Fibroblast of skin of right biceps (primary cell): ENCODE data around the gene BCAR3.

Experiments used
- DNase-seq: peaks from one replicate; pipeline ENCODE4 v3.0.0-alpha.2; 2013

Gene BCAR3

DNA sequence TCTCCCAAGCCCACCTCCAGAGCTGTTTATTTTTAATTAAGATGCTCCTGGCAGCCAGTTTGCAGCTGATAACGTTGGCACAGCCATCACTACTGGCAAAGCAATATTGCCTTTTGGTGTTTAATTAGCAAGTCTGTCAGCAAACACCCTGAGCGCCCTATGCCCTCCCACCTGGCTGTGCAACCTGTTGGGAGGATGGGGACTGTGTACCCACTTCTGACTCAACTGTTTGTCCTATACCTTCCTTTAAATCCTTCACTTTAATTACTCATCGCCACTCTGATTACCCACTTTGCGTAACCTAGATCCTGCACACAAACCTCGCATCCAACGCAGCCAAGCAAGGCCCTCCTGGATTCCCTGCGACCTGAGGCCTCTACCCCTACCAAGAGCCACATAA lies 67.1 kb downstream of the BCAR3 start:
- no peak for DNase-seq

- no peak for DNase-seq
Observed at GRCh38 chr1:93613898-93614297, 67.7 kb downstream of the BCAR3 start.

- DNase-seq, result no peak
Observed at GRCh38 chr1:93612510-93612909, 69.1 kb downstream of the BCAR3 start.

- DNase-seq, result no peak
Observed at GRCh38 chr1:93611668-93612067, 70.0 kb downstream of the BCAR3 start.

DNA sequence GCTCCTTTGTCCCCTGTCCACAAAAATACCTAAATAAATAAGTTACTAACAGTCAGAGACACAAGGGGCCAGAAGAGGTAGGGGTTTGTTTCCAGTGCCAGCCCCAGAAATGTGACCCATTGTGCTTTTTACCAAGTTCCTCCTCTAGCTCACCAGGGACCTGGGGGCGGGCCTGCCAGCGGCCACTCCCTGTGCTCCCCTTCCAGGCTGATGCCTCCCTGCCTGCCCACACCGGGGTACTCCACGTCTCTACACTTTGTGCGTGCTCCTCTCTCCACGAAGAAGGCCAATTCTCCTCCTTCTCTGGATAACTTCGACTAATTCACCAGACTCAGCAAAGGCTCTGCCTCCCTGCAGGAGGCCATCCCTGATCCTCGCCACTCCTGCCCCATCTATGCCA lies 72.1 kb downstream of the BCAR3 start:
- no peak for DNase-seq

GRCh38 chr1:93608187-93609109 lies 73.2 kb downstream of the BCAR3 start:
- DNase-seq, result peak; percentile 88

GRCh38 chr1:93607814-93608186 lies 73.8 kb downstream of the BCAR3 start:
- peak; percentile 79 for DNase-seq

- DNase-seq, result peak; percentile 94
Observed at GRCh38 chr1:93605812-93606512, 75.7 kb downstream of the BCAR3 start.

DNA sequence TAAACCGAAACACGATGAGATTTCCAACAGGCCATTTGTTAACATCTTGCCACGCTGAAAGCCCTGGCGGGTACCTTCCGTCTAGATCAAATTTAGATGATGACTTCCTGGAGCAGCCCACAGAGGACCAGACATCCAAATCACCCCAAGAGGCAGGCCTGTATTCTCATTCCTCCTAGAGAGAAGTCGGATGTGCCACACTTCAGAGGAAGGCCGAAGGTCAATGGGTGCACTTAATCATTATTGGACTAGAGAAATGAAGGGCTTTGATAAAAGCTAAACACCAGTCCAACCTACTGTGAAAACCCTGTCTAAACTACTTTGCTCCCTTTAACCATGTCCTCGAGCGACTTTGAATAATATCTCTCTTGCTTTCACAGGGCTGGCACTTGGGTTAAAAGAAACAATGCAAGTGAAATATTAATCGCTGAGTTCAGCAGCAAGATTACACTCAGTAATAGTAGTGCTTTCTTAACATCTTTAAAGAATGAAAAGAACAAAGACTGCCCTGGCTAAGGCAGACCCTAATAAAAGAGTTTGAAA lies 76.5 kb downstream of the BCAR3 start:
- no peak for DNase-seq

- DNase-seq, result no peak
Observed at GRCh38 chr1:93604411-93604810, 77.2 kb downstream of the BCAR3 start.

GRCh38 chr1:93603601-93604000 lies 78.0 kb downstream of the BCAR3 start:
- no peak for DNase-seq

DNA sequence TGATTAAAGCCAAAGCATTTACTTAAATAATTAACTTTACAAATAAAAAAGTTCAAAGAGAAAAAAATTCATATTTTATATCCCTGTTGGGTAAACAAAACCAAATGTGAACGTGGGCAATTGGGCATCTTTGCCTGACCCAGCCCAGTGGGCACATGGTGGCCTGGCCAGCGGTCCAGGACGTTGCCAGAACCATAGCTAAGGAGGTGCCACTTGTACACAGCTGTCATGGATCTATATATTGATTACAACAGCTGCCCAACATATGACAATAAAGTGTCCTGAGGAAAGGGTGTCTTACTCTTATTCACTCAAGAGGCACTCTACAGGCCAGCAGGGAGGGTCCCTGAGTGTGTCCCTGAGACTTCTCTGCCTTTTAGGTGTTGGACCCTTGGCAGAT lies 78.5 kb downstream of the BCAR3 start:
- DNase-seq, result no peak

GRCh38 chr1:93602101-93602500 lies 79.5 kb downstream of the BCAR3 start:
- DNase-seq, result no peak

DNA sequence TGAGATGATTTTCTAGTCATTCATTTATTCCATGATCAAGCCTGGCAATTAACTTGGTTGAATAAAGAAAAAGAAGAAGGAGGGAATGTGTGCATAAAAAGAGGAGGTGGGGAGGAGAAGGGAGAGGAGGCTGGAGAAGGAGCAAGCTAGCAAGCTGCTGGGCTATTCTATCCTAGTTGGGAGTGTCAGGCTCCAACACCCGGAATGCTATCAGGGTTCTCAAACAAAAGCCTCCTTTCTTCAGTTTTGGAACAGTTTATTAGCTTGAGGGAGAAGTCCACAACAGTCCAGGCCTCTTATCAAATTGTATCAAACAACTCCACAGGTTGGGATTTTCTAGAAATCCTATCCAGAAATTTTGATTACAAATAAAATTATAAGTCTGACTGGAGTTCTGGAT lies 80.0 kb downstream of the BCAR3 start:
- DNase-seq, result no peak

- no peak for DNase-seq
Observed at GRCh38 chr1:93600663-93601062, 81.0 kb downstream of the BCAR3 start.

- DNase-seq, result no peak
Observed at GRCh38 chr1:93599479-93599878, 82.2 kb downstream of the BCAR3 start.

DNA sequence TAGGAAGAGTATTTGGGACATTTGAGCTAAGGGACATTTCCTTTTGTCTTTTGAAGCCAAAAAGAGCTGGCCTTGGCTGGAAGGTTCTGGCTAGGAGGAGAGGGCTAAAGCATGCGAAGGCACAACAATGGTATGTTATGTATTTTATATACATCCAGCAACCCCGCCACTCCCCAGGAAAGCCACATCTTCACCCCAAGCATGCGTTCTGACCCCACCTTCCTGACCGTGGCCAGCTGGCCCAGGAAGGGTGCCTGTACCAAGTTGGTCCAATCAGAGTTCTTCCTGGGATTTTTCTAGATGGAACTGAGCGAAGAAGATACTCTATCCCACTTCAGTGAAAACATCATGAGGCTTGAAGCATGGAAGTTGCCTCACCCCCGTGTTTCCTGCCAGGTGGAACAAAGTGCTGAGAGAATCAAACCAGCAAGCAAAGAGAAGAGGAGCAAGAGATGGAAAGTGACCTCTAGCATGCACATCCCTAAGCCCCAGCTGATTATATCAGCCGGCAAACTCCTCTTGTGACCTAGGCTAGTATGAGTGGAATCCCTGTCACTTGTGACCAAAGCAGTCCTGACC lies 82.7 kb downstream of the BCAR3 start:
- no peak for DNase-seq

DNA sequence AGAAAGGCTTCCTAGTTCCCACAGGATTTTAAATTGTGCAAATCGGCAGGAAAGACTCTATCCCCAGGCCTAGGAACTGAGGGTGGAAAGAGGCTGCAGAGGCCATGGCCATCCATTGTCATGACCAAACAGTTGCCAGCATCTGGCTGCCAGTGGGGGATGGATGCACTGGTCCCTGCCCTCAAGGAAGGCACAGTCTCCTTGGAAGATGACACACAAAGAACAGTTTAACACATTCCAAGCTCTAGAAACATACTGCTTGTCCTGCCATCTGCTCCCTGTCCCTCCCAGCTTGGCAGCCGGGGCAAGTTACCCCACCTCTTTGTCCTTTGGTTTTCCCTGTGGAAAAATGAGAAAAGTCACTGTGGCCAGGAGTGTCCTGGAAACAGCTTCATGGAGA lies 83.2 kb downstream of the BCAR3 start:
- no peak for DNase-seq

GRCh38 chr1:93597709-93598108 lies 83.9 kb downstream of the BCAR3 start:
- no peak for DNase-seq

DNA sequence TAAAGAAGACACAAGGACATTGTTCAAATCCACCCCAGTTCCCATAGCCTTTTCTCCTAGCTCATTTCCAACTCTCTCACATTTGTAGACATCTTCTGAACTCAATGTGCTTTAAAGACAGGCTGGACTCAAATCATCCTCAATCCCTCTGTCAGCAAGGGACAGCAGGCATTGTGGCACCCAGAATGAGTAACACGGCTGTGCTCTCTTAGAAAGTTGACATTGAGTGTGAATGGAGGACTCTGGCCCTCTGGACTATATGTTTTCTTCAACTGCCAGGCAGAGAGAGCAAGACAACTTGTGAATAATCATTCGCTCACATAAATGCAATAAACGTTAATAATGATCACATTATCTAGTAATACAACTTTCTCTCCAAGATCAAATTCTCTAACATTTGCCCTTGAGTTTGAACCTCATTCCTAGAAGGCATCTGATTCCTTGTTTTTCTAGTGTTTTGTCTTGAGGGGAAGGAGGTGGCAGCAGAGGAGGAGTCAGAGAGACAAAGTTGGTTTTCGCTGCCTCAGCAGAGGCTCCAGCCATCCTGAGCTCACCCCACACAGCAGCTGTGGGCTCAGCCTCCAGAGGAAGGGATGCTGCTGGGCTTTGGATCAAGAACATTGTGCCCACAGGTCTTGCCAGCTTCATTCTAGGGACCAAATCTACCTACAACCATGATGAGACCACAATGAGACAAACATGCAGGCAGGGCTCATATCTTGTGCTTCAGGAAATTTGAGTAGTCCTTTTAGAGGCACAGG lies 85.1 kb downstream of the BCAR3 start:
- no peak for DNase-seq

DNA sequence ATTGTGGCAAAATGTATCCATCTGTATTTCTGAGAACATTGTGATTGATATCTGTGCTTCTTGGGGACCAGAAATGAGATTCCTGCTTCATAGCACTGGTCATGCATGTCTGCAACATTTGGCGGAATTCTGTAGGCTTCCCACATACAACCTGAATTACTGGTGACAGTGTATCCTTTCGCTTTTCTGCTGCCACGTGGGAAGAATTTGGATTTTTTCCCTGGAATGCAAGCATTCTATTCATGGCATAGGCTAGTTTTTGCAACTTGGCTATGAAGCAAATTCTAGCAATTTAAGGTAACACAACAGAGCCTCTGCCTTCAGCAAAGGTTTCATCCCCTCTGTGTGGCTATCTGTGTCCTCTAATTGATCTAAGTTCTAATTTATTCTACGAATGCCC lies 85.9 kb downstream of the BCAR3 start:
- DNase-seq, result peak; percentile 61

- DNase-seq, result peak; percentile 63
Observed at GRCh38 chr1:93595266-93595665, 86.4 kb downstream of the BCAR3 start.

DNA sequence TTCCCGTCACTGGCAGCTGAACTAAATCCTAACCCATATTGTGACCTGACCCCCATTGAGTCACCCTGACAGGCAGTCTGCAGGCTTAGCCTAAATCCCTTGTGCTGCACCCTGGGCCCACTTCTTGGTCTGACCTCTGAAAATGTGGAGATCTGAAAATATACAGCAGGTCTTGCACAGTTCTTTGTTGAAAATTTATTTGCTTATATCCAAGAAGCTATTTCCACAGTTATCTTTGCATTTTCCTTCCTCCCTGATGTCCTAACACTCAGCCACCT lies 87.1 kb downstream of the BCAR3 start:
- DNase-seq, result no peak
